Suppressor macrophage treated with lipopolysaccharide for 1 hour (primary cell): ENCODE measurements around the gene PXDN.

Experiments used
- DNase-seq, 3 donors: peaks; one replicate each; pipeline ENCODE4 v3.0.0-alpha.2; 2020 to 2022

Gene PXDN

GRCh38 chr2:1590596-1591460 is 153.5 kb downstream of the PXDN start:
- DNase-seq: no peak

- no peak for DNase-seq
Observed at GRCh38 chr2:1588978-1589621, 155.2 kb downstream of the PXDN start.

- DNase-seq: no peak
Observed at GRCh38 chr2:1588051-1588977, 156.0 kb downstream of the PXDN start.

- no peak for DNase-seq
Observed at GRCh38 chr2:1586923-1587840, 157.1 kb downstream of the PXDN start.

- no peak for DNase-seq
Observed at GRCh38 chr2:1586251-1586922, 157.9 kb downstream of the PXDN start.

GRCh38 chr2:1585635-1586034 is 158.7 kb downstream of the PXDN start:
- DNase-seq: no peak

GRCh38 chr2:1584691-1585485 is 159.4 kb downstream of the PXDN start:
- DNase-seq: no peak

- no peak for DNase-seq
Observed at GRCh38 chr2:1584051-1584531, 160.2 kb downstream of the PXDN start.

GRCh38 chr2:1582891-1583341 is 161.4 kb downstream of the PXDN start:
- no peak for DNase-seq

GRCh38 chr2:1581965-1582625 is 162.2 kb downstream of the PXDN start:
- DNase-seq: no peak
